Endothelial cell of umbilical vein (primary cell): Measurements from ENCODE around the gene RBM45. TPM values are rescaled to one million over a fixed set of nuclear protein-coding genes. Genes with fewer than 3 reads are reported as not detected.

ENCODE experiments used
- BruUV-seq: library from RNA; stranded (reverse); fragments of 400-500 nt; replicated peaks from 2 replicates; lab custom pipeline; 2021; lab: Mats Ljungman, UMichigan
- CTCF ChIA-PET: fragments of 300-600, 350-600 bp; sonication (Branson Sonifier 250); formaldehyde crosslinking; loops from one replicate; lab custom pipeline; 2021; ENCODE audit warnings: antibody characterized with exemption, inconsistent platforms; lab: Charles Lee
- POLR2A ChIA-PET: fragments of 300-600, 350-600 bp; sonication (Branson Sonifier 250); formaldehyde crosslinking; loops from one replicate; lab custom pipeline; 2021; ENCODE audit warnings: antibody characterized with exemption, inconsistent platforms; lab: Charles Lee
- DNase-seq: peaks from one replicate; pipeline ENCODE4 v3.0.0-alpha.2; 2011; ENCODE audit warnings: low read depth, low spot score
- FAIRE-seq: peaks from 2 replicates; lab custom pipeline; 2011; peaks lifted over from hg19 to GRCh38; lab: Jason Lieb, UNC
- H2AFZ ChIP-seq: 2 replicates; pipeline ENCODE4 v1.6.0; 2012; ENCODE audit warnings: low read depth, low read length, control low read depth, inconsistent platforms
- H3K27ac ChIP-seq: 2 replicates; pipeline ENCODE4 v1.5.1; 2011; ENCODE audit warnings: low read depth, mild to moderate bottlenecking, control low read depth, low read length, moderate library complexity; ENCODE audit not compliant: insufficient read depth
- H3K27me3 ChIP-seq, 2 experiments: 2 replicates each; pipeline versions ENCODE4 v1.6.0 to v1.6.1; 2011; ENCODE audit warnings: low read length in 2 of 2, mixed read lengths in 1 of 2; ENCODE audit not compliant: control insufficient read depth in 2 of 2, insufficient read depth in 2 of 2
- H3K36me3 ChIP-seq, 2 experiments: 2 replicates in 1 of 2; 3 replicates in 1 of 2; pipeline ENCODE4 v1.5.1; 2011; ENCODE audit warnings: low read length in 2 of 2, mild to moderate bottlenecking in 1 of 2, moderate library complexity in 1 of 2; ENCODE audit not compliant: control insufficient read depth in 2 of 2, insufficient read depth in 2 of 2; ENCODE audit errors: extremely low read depth in 1 of 2
- H3K4me1 ChIP-seq: 3 replicates; pipeline ENCODE4 v1.5.1; 2011; ENCODE audit warnings: mild to moderate bottlenecking, low read length; ENCODE audit not compliant: control insufficient read depth, insufficient read depth; ENCODE audit errors: extremely low read depth
- H3K4me2 ChIP-seq: 2 replicates; pipeline ENCODE4 v1.6.1; 2011; ENCODE audit warnings: low read length, control low read depth, mixed read lengths; ENCODE audit not compliant: insufficient read depth
- H3K4me3 ChIP-seq, 3 experiments: fragments of 200-600 bp in 1 of 3; sonication (generic), shearing (Covaris generic) in 1 of 3; replicated peaks in 1 of 3; 2 replicates each; pipeline ENCODE4 v1.5.1; 2011 to 2016; ENCODE audit warnings: control low read depth in 3 of 3, low read length in 3 of 3, mild to moderate bottlenecking in 2 of 3, inconsistent platforms in 1 of 3, low read depth in 1 of 3, moderate library complexity in 1 of 3; ENCODE audit not compliant: insufficient read depth in 1 of 3
- H3K79me2 ChIP-seq: 2 replicates; pipeline ENCODE4 v1.6.0; 2012; ENCODE audit warnings: low read length, inconsistent platforms; ENCODE audit not compliant: control insufficient read depth, insufficient read depth
- H3K9ac ChIP-seq: replicated peaks from 2 replicates; pipeline ENCODE3; 2011; ENCODE audit warnings: low read length, control low read depth; ENCODE audit not compliant: insufficient read depth; ENCODE audit errors: extremely low read depth
- H3K9me1 ChIP-seq: replicated peaks from 3 replicates; pipeline ENCODE4 v1.6.0; 2011; ENCODE audit warnings: mild to moderate bottlenecking, low read length; ENCODE audit not compliant: control insufficient read depth, insufficient read depth; ENCODE audit errors: extremely low read depth
- H3K9me3 ChIP-seq: replicated peaks from 2 replicates; pipeline ENCODE4 v1.5.1; 2012; ENCODE audit warnings: low read length, inconsistent platforms; ENCODE audit not compliant: control insufficient read depth, insufficient read depth
- H4K20me1 ChIP-seq: replicated peaks from 2 replicates; pipeline ENCODE3; 2011; ENCODE audit warnings: mild to moderate bottlenecking, low read length; ENCODE audit not compliant: control insufficient read depth, insufficient read depth; ENCODE audit errors: extremely low read depth
- EZH2 ChIP-seq: IDR thresholded peaks from 2 replicates; pipeline ENCODE4 v1.6.1; 2012; ENCODE audit warnings: borderline replicate concordance, low read depth, mild to moderate bottlenecking, moderate library complexity, low read length, inconsistent platforms; ENCODE audit not compliant: severe bottlenecking
- FOS ChIP-seq: IDR thresholded peaks from 2 replicates; pipeline ENCODE4 v1.6.1; 2011; ENCODE audit warnings: mild to moderate bottlenecking, low read length, moderate library complexity, borderline replicate concordance; ENCODE audit not compliant: insufficient read depth
- MAX ChIP-seq: IDR thresholded peaks from 2 replicates; pipeline ENCODE4 v1.6.1; 2011; ENCODE audit not compliant: insufficient read depth, insufficient read length
- MYC ChIP-seq: IDR thresholded peaks from one replicate; pipeline ENCODE4 v1.6.1; 2011; ENCODE audit warnings: mild to moderate bottlenecking, low read depth, low read length
- POLR2AphosphoS5 ChIP-seq: IDR thresholded peaks from 2 replicates; pipeline ENCODE4 v1.6.1; 2012; ENCODE audit warnings: low read depth, mild to moderate bottlenecking, control low read depth, low read length, moderate library complexity; ENCODE audit not compliant: insufficient read depth
- dilution Hi-C: fragments of 300-500 bp; cut with MboI; formaldehyde crosslinking; loops from one replicate; pipeline ENCODE4 v1.15.0; 2019; ENCODE audit warnings: low sequenced_read_pairs; ENCODE audit not compliant: extremely low pct_ligation_motif_present
- intact Hi-C: fragments of 100-400 bp; cut with micrococcal nuclease; formaldehyde crosslinking; loops from one replicate; pipeline ENCODE4 v1.10.0; 2022
- polyA plus RNA-seq, 4 experiments: library from polyadenylated mRNA; depleted of rRNA in 3 of 4; stranded (reverse) in 3 of 4; unstranded in 1 of 4; fragments of >200 nt; gene quantifications; 2 replicates each; pipeline versions ENCODE4 v1.2.1 to v1.2.3, GENCODE V29; 2011 to 2012; ENCODE audit warnings: missing spikeins in 1 of 4
- small RNA-seq: library from RNA; depleted of rRNA; stranded (forward); fragments of <200 nt; gene quantifications from one replicate; pipeline ENCODE3, GENCODE V24; 2012; ENCODE audit warnings: low replicate concordance, low read depth; ENCODE audit not compliant: insufficient read depth, insufficient read length
- total RNA-seq: library from RNA; stranded (reverse); gene quantifications from 2 replicates; pipeline ENCODE4 v1.2.3, GENCODE V29; 2021

The RBM45 gene
- total and polyA plus RNA-seq, 2 donors (not counting 3 experiments of a cell fraction or from before 2014, with no cell fraction given): 6.8 to 12.4 TPM

GRCh38 chr2:178177066-178177679 lies 64.9 kb downstream of the RBM45 start:
- intact Hi-C loops (no loop called here), dilution Hi-C loops (no loop called here)
- Histone ChIP-seq H3K27ac (no peak overlapping the region), H3K4me1 (no peaks in the 10 kb centered on the region), H3K4me2 (no peak overlapping the region), H3K27me3 (peaks cover 4 to 9% of the 10 kb centered on the region in 2 experiments), H3K79me2 (no peaks in the 10 kb centered on the region), H4K20me1 (no peaks in the 10 kb centered on the region), H3K9ac (no peak overlapping the region), H3K9me1 (no peaks in the 10 kb centered on the region), H3K36me3 (no peaks in the 10 kb centered on the region), H3K4me3 (no peak overlapping the region), H3K9me3 (no peaks in the 10 kb centered on the region), H2AFZ (no peak overlapping the region)
- TF ChIP-seq MAX (no peak), FOS (peak; percentile 32), EZH2 (no peak), POLR2AphosphoS5 (no peak), MYC (no peak)
- BruUV-seq: no TSS peak
- CTCF ChIA-PET: no interaction called here
- FAIRE-seq (no peak), DNase-seq (no peak)
- POLR2A ChIA-PET: no interaction called here

Small RNAs within 50 kb of the gene (small RNA-seq; reads per million reads assigned to genes)
- not detected for gene AC011998.1
- not detected for gene RNU5E-9P

Other genes starting within 250 kb of the RBM45 start
- gene PDE11A, start 39.7 kb upstream of the RBM45 start, total RNA-seq: 0.25 and 0.51 TPM in 2 replicates
- 0.06 and 0.07 TPM in 2 replicates for gene PDE11A, start 39.7 kb upstream of the RBM45 start, polyA plus RNA-seq
- 2.3 TPM in 2 replicates for gene OSBPL6, start 82.1 kb downstream of the RBM45 start, total RNA-seq
- 1.5 and 1.6 TPM in 2 replicates for gene OSBPL6, start 82.1 kb downstream of the RBM45 start, polyA plus RNA-seq